Skeletal muscle tissue (tissue), 4 donors: ENCODE data around the gene LHFPL4. TPM values are rescaled to one million over a fixed set of nuclear protein-coding genes. Genes with fewer than 3 reads are reported as not detected.

Source experiments
- H3K27ac ChIP-seq: one replicate; pipeline ENCODE4 v1.7.0; 2013; ENCODE audit warnings: mild to moderate bottlenecking, low read depth, low read length, inconsistent platforms
- H3K27me3 ChIP-seq, 3 donors: one replicate each; pipeline ENCODE4 v1.7.0; 2013; ENCODE audit warnings: low read length in 3 of 3; ENCODE audit not compliant: control insufficient read depth in 3 of 3, insufficient read depth in 3 of 3
- H3K36me3 ChIP-seq, 3 donors: one replicate each; pipeline ENCODE4 v1.7.0; 2013; ENCODE audit warnings: low read length in 3 of 3; ENCODE audit not compliant: control insufficient read depth in 3 of 3, insufficient read depth in 3 of 3
- H3K4me1 ChIP-seq, 3 donors: one replicate each; pipeline ENCODE4 v1.7.0; 2013; ENCODE audit warnings: low read length in 3 of 3, mild to moderate bottlenecking in 3 of 3; ENCODE audit not compliant: control insufficient read depth in 3 of 3, insufficient read depth in 3 of 3
- H3K4me3 ChIP-seq, 3 donors: one replicate each; pipeline ENCODE4 v1.7.0; 2013; ENCODE audit warnings: low read length in 3 of 3
- H3K9ac ChIP-seq, 3 donors: one replicate each; pipeline ENCODE4 v1.7.0; 2013; ENCODE audit warnings: low read length in 3 of 3, mild to moderate bottlenecking in 3 of 3, moderate library complexity in 2 of 3, low read depth in 1 of 3
- H3K9me3 ChIP-seq, 3 donors: one replicate each; pipeline ENCODE4 v1.7.0; 2013; ENCODE audit warnings: low read length in 3 of 3; ENCODE audit not compliant: control insufficient read depth in 3 of 3
- total RNA-seq: library from RNA; depleted of rRNA; stranded (reverse); fragments of >200 nt; gene quantifications from one replicate; pipeline ENCODE4 v1.2.3, GENCODE V29; 2014
- donor health status: Osteomylitis.

The LHFPL4 gene
- total RNA-seq, 1 donor from 2014 or later, result not detected

GRCh38 chr3:9450991-9451390, 102.6 kb downstream of the LHFPL4 start:
- no peaks in the 10 kb centered on the region for H3K9me3 ChIP-seq
- no peak overlapping the region for H3K4me3 ChIP-seq
- no peak overlapping the region for H3K27ac ChIP-seq
- no peaks in the 10 kb centered on the region for H3K27me3 ChIP-seq
- no peaks in the 10 kb centered on the region for H3K4me1 ChIP-seq
- no peak overlapping the region for H3K9ac ChIP-seq
- H3K36me3 ChIP-seq, result peaks cover 37 to 70% (median 65%) of the 10 kb centered on the region in 3 donors

DNA sequence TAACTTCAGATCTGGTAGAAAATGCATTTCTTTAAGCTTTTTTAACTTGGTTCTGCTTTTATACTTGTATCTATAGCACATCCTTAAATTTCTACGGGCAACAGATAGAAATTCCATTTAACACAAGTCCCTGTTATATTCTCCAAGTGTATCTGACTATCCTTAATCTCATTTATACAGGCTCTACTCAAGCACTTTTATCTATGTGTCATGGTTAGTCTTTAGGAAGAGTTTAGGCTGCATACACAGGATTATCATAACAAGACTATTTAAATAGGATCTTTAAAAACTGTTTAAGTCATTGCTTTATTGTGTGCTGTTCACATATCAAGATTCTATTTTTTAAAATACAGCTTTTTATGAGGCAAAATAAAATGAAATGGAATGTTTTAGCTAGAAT, 103.5 kb downstream of the LHFPL4 start:
- Histone ChIP-seq H3K9me3 (no peaks in the 10 kb centered on the region), H3K27ac (no peak overlapping the region), H3K36me3 (peaks cover 40 to 68% (median 68%) of the 10 kb centered on the region in 3 donors), H3K9ac (no peak overlapping the region), H3K4me3 (no peak overlapping the region), H3K27me3 (no peaks in the 10 kb centered on the region), H3K4me1 (no peaks in the 10 kb centered on the region)

- Histone ChIP-seq H3K4me1 (no peaks in the 10 kb centered on the region), H3K27me3 (no peaks in the 10 kb centered on the region), H3K4me3 (no peak overlapping the region), H3K9me3 (no peaks in the 10 kb centered on the region), H3K36me3 (peaks cover 45 to 78% (median 76%) of the 10 kb centered on the region in 3 donors), H3K27ac (no peak overlapping the region), H3K9ac (no peak overlapping the region)
Observed at GRCh38 chr3:9448643-9449042, 105.0 kb downstream of the LHFPL4 start.

Other genes with a start within 250 kb of the LHFPL4 start
- 43.8 TPM for gene THUMPD3, start 190.8 kb downstream of the LHFPL4 start, total RNA-seq
- gene SETD5, start 156.2 kb downstream of the LHFPL4 start, total RNA-seq, result 54.3 TPM
- 30.8 TPM for gene MTMR14, start 95.7 kb upstream of the LHFPL4 start, total RNA-seq
- 0.52 TPM for gene CPNE9, start 150.0 kb upstream of the LHFPL4 start, total RNA-seq
- gene BRPF1, start 177.9 kb upstream of the LHFPL4 start, total RNA-seq, result 10.4 TPM
- 29.2 TPM for gene OGG1, start 196.1 kb upstream of the LHFPL4 start, total RNA-seq
- 23.0 TPM for gene CAMK1, start 216.1 kb upstream of the LHFPL4 start, total RNA-seq
- 27.1 TPM for gene TADA3, start 238.7 kb upstream of the LHFPL4 start, total RNA-seq
- gene ARPC4, start 239.3 kb upstream of the LHFPL4 start, total RNA-seq, result 65.2 TPM